ENCODE results near the gene RASD2.

RASD2 gene

GRCh38 chr22:35600476-35600875, 59.8 kb downstream of the RASD2 start:
- H3K9ac ChIP-seq (ENCODE audit: low read depth in 1 of 2, low read length in 2 of 2): no peak overlapping the region
- no peaks in the 10 kb centered on the region for H3K9me3 ChIP-seq (ENCODE audit: control insufficient read depth in 1 of 2, low read length in 2 of 2)
- H3K36me3 ChIP-seq (ENCODE audit: control insufficient read depth in 1 of 2, insufficient read depth in 2 of 2, low read length in 2 of 2): no peaks in the 10 kb centered on the region
- H3K27me3 ChIP-seq (ENCODE audit: control insufficient read depth in 1 of 2, insufficient read depth in 2 of 2, low read length in 2 of 2): no peaks in the 10 kb centered on the region
- no peak overlapping the region for H3K4me3 ChIP-seq (ENCODE audit: low read depth in 1 of 2, low read length in 2 of 2)
- no peak overlapping the region for H3K27ac ChIP-seq (ENCODE audit: low read depth, low read length)
- H3K4me1 ChIP-seq (ENCODE audit: control insufficient read depth in 1 of 2, insufficient read depth in 2 of 2, low read length in 2 of 2): peaks cover 0 to 3% of the 10 kb centered on the region in 2 donors

GRCh38 chr22:35601013-35601580, 60.5 kb downstream of the RASD2 start:
- no peaks in the 10 kb centered on the region for H3K9me3 ChIP-seq (ENCODE audit: control insufficient read depth in 1 of 2, low read length in 2 of 2)

GRCh38 chr22:35601743-35602615, 61.3 kb downstream of the RASD2 start:
- Histone ChIP-seq H3K27me3 (ENCODE audit: control insufficient read depth in 1 of 2, insufficient read depth in 2 of 2, low read length in 2 of 2) (peaks cover 0 to 3% of the 10 kb centered on the region in 2 donors), H3K36me3 (ENCODE audit: control insufficient read depth in 1 of 2, insufficient read depth in 2 of 2, low read length in 2 of 2) (no peaks in the 10 kb centered on the region), H3K27ac (ENCODE audit: low read depth, low read length) (no peak overlapping the region), H3K4me3 (ENCODE audit: low read depth in 1 of 2, low read length in 2 of 2) (no peak overlapping the region), H3K9ac (ENCODE audit: low read depth in 1 of 2, low read length in 2 of 2) (no peak overlapping the region), H3K4me1 (ENCODE audit: control insufficient read depth in 1 of 2, insufficient read depth in 2 of 2, low read length in 2 of 2) (peaks cover 0 to 3% of the 10 kb centered on the region in 2 donors), H3K9me3 (ENCODE audit: control insufficient read depth in 1 of 2, low read length in 2 of 2) (no peaks in the 10 kb centered on the region)

More at GRCh38 chr22:35601013-35601580, 60.5 kb downstream of the RASD2 start:
- peaks cover 0 to 3% of the 10 kb centered on the region in 2 donors for H3K27me3 ChIP-seq (ENCODE audit: control insufficient read depth in 1 of 2, insufficient read depth in 2 of 2, low read length in 2 of 2)
- no peak overlapping the region for H3K27ac ChIP-seq (ENCODE audit: low read depth, low read length)
- H3K4me1 ChIP-seq (ENCODE audit: control insufficient read depth in 1 of 2, insufficient read depth in 2 of 2, low read length in 2 of 2): peaks cover 0 to 3% of the 10 kb centered on the region in 2 donors
- no peaks in the 10 kb centered on the region for H3K36me3 ChIP-seq (ENCODE audit: control insufficient read depth in 1 of 2, insufficient read depth in 2 of 2, low read length in 2 of 2)
- no peak overlapping the region for H3K9ac ChIP-seq (ENCODE audit: low read depth in 1 of 2, low read length in 2 of 2)
- no peak overlapping the region for H3K4me3 ChIP-seq (ENCODE audit: low read depth in 1 of 2, low read length in 2 of 2)
